Nephron (organoid): Measurements from ENCODE around the gene TGM2.

ENCODE experiments used
- H3K27ac Mint-ChIP-seq, 3 experiments: 2 replicates each; pipeline ENCODE4 v1.8.0; 2020; ENCODE audit warnings: mixed read lengths in 3 of 3, mild to moderate bottlenecking in 2 of 3, moderate library complexity in 1 of 3
- H3K27me3 Mint-ChIP-seq: 2 replicates; pipeline ENCODE4 v1.8.0; 2021; ENCODE audit warnings: low read depth, mild to moderate bottlenecking, moderate library complexity, mixed read lengths
- H3K36me3 Mint-ChIP-seq: 2 replicates; pipeline ENCODE4 v1.8.0; 2020; ENCODE audit warnings: low read depth, mixed read lengths
- H3K4me1 Mint-ChIP-seq: 2 replicates; pipeline ENCODE4 v1.8.0; 2020; ENCODE audit warnings: mixed read lengths
- H3K4me3 Mint-ChIP-seq, 3 experiments: 2 replicates each; pipeline ENCODE4 v1.8.0; 2020; ENCODE audit warnings: mild to moderate bottlenecking in 3 of 3, mixed read lengths in 3 of 3, moderate library complexity in 2 of 3
- H3K9me3 Mint-ChIP-seq: 2 replicates; pipeline ENCODE4 v1.8.0; 2020; ENCODE audit warnings: mixed read lengths
- TF ChIP-seq, protein P1 (sequence below), 3 experiments: fragments of 200-600 bp; sonication (generic); IDR thresholded peaks; one replicate each; pipeline ENCODE4 v1.5.0; 2021; ENCODE audit warnings: antibody characterized with exemption in 3 of 3; ENCODE audit not compliant: unreplicated experiment in 3 of 3

Gene TGM2

DNA sequence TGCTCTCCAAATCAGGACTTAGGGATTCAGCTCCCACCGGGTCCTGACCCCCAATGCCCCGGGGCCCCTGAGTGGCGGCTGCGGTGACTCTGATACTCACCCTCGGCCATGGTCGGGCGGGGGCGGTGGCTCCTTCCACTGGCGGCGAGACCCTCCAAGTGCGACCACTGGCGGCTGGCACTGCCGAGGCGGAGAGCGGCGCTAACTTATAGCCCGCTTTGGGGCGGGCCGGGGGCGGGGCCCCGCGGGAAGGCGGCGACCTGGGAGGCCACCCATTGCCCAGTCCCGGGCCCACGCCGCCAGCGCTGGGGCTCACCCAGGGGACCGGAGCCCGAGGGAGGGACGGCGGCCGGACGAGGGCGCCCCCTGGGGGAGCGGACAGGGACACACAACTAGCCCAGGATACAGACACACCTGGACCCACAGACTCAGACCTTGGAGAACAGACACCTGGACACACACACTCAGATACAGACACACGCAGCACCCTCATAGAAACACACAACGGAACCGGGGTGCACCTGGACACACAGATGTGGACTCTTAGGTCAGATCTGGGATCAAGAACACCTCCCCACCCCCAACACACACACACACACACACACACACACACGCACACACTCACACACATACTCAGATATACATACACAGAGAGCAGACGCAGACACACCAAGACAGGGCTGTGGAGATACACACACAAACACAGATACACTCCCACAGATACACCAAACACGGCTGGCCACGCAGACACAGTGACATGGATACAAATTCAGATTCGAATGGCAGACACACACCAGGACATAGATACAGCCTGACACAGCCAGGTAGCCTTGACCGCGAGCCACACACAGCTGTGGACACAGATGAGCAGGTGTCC, at the start of gene TGM2:
TSS of gene TGM2 (minus strand) at position 182 of the 877 bp plus-strand sequence. CDS start at position 110, 72 bp downstream.
- peaks cover 11% of the 10 kb centered on the region for H3K27me3 Mint-ChIP-seq
- H3K4me3 Mint-ChIP-seq: peak within 1 kb of the TSS; percentile 61 to 73 (median 64)
- H3K36me3 Mint-ChIP-seq: no peaks in the 10 kb centered on the region
- no peaks in the 10 kb centered on the region for H3K9me3 Mint-ChIP-seq
- peak within 1 kb of the TSS; percentile 2 to 76 (median 49) for H3K27ac Mint-ChIP-seq
- TF ChIP-seq, protein P1, sequence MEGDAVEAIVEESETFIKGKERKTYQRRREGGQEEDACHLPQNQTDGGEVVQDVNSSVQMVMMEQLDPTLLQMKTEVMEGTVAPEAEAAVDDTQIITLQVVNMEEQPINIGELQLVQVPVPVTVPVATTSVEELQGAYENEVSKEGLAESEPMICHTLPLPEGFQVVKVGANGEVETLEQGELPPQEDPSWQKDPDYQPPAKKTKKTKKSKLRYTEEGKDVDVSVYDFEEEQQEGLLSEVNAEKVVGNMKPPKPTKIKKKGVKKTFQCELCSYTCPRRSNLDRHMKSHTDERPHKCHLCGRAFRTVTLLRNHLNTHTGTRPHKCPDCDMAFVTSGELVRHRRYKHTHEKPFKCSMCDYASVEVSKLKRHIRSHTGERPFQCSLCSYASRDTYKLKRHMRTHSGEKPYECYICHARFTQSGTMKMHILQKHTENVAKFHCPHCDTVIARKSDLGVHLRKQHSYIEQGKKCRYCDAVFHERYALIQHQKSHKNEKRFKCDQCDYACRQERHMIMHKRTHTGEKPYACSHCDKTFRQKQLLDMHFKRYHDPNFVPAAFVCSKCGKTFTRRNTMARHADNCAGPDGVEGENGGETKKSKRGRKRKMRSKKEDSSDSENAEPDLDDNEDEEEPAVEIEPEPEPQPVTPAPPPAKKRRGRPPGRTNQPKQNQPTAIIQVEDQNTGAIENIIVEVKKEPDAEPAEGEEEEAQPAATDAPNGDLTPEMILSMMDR (IDR thresholded peaks at IDR 0.05; ENCODE audit: unreplicated experiment in 3 of 3): peak; percentile 83 to 87 (median 86)
- peaks cover 36% of the 10 kb centered on the region for H3K4me1 Mint-ChIP-seq

DNA sequence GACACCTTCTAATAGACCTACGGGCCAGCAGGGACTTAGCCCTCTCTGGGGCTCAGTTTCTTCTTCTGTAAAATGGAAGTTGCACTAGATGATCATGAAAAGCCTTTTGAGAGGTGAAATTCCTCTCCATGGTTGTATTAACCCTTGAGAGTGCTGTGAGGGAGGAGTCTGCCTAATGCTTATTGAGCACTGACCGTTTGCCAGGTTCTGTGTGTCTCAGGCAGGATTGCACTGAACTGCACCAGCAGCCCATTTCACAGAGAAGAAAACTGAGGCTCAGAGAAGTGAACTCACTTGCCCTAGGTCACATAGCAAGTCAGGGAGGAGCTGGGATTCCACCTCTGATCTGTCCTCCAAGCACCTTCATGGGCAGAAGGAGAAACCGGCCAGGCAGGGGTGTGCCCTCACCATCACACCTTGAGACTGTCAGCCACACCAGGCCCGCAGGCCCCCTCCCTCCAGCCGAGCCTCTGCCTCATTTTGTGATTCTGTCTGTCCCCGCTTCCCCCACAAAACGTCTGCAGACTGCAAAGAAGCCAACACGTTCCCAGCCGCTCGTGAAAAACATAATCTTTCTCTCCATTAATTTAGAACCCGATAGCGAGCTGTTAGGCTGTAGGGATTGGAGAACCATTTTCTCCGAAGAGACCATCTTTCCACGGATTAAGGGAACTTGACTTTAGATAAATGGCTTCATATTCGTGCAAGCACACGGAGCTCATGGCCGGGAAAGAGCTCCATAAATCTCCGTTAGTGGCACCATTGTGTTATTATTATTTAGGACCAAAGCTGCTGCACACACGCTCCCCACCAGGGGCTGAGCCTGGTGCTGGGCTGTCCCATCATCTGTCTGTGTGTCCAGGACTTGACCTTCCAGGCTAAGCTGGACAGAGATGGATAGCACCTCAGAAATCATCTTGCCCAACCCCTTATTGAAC, 49.5 kb upstream of the TGM2 start:
- Mint-ChIP-seq H3K36me3 (no peaks in the 10 kb centered on the region), H3K9me3 (no peaks in the 10 kb centered on the region), H3K27me3 (no peaks in the 10 kb centered on the region)

DNA sequence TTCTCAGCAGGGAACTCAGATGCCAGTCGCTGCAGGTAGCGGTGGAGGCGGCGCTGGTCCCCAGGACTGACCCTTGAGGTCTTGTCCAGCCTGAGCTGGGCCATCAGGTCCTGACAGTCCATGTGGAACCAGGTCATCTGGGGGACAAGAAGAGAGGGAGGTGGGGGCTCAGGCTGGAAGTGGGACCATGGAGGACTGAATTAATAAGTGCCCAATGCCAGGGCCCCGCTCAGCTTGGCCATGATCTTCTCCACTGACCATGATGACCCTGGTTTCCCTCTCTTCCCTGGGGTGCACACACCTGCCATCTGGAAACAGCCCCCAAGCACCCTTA, 48.5 kb upstream of the TGM2 start:
- H3K4me3 Mint-ChIP-seq: no peak overlapping the region
- no peaks in the 10 kb centered on the region for H3K9me3 Mint-ChIP-seq
- H3K27ac Mint-ChIP-seq: no peak overlapping the region
- H3K4me1 Mint-ChIP-seq: peaks cover 19% of the 10 kb centered on the region
- no peaks in the 10 kb centered on the region for H3K36me3 Mint-ChIP-seq
- H3K27me3 Mint-ChIP-seq: no peaks in the 10 kb centered on the region
- TF ChIP-seq, protein P1 (IDR thresholded peaks at IDR 0.05; ENCODE audit: unreplicated experiment in 3 of 3): no peak

More for the DNA sequence above, 49.5 kb upstream of the TGM2 start:
- Mint-ChIP-seq H3K4me1 (peaks cover 18% of the 10 kb centered on the region), H3K27ac (peak overlapping the region; percentile 35 to 67 (median 39)), H3K4me3 (no peak overlapping the region)
- TF ChIP-seq, protein P1 (IDR thresholded peaks at IDR 0.05; ENCODE audit: unreplicated experiment in 3 of 3): peak in 1 of 3 experiments; percentile 14

DNA sequence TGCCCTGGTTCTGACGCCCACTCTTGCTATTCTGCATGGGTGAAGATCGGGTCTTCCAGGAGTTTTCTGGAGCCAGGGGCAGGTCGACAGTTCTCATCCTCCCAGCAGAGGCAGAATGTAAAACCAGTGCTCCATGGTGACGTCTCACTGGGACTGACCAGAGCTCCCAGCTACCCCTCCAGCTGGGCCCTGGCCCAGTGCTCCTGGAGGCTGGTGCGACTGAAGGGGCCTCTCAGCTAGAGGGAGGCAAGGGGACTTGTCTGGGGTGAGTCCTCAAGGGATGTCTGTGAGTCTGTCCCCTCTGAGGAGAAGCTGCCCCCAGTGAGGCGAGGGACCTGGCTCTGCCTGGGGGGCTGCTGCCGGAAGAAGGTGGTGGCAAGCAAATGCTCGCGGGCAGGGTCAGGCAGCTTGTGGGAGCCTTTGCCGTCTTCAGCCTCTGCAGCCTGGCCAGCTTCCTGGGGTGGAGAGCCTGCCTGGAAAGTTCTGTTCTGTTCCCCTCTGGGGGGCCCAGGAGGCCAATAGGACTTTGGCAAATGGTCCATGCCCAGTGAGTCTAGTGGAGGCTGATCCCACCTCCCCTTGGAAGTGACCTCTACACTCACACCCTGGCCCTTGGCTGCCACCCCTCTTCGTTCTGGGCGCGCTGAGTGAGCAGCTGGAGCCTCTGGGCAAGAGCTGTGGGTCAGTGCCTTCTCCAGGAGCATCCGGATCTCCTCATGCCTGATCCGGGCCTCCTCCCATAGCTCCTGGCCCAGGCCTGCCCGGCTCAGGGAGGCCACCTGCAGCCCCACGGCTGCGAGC, 47.9 kb upstream of the TGM2 start:
- Mint-ChIP-seq H3K27me3 (no peaks in the 10 kb centered on the region), H3K36me3 (no peaks in the 10 kb centered on the region), H3K4me3 (no peak overlapping the region), H3K4me1 (peaks cover 19% of the 10 kb centered on the region), H3K9me3 (no peaks in the 10 kb centered on the region), H3K27ac (no peak overlapping the region)
- TF ChIP-seq, protein P1 (IDR thresholded peaks at IDR 0.05; ENCODE audit: unreplicated experiment in 3 of 3): no peak

DNA sequence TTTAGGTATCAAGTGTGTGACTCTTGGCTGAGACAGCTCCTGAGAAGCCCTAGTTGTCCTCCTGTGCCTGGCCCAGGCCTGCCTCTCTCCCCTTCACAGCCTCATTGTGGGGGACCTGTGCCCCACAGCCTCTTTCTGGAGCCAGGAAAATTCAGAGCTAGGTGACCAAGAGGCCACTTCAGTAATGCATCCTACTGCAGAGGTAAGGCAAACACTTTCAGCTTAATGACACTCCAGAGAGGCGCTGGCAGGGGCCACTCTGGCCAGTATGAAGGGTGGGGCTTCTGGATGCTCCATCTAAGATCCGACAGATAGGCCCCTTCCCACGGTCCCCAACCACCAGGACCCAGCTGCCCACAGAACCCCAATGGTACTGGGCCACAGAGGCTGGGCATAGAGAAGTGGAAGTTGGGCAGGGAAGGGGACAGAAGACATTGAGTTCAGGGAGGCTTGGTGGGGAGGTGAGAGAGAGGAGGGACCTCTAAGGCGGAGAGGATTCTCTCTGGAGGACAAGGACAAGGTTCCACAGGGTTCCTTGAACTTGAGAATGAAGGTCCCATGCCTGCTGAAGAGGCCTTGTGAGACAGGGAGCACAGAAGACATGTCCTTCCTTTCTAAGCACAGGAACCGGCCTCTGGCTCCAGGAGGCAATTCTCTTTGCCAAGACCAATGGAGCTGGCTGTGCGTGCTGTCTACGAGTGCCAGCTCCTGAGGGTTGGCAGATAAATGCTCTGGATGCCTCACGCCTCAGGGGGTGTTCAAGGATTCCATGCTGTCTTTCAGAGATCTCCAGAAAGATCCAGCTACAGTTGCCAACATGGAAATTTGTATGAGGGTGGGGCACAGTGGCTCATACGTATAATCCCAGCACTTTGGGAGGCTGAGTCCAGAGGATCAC, 46.4 kb upstream of the TGM2 start:
- Mint-ChIP-seq H3K27ac (no peak overlapping the region), H3K9me3 (peaks cover 3% of the 10 kb centered on the region), H3K4me3 (no peak overlapping the region), H3K4me1 (peaks cover 15% of the 10 kb centered on the region), H3K36me3 (no peaks in the 10 kb centered on the region), H3K27me3 (no peaks in the 10 kb centered on the region)
- TF ChIP-seq, protein P1 (IDR thresholded peaks at IDR 0.05; ENCODE audit: unreplicated experiment in 3 of 3): no peak
